ENCODE results near the gene GABRP. TPM values are rescaled to one million over a fixed set of nuclear protein-coding genes. Genes with fewer than 3 reads are reported as not detected.

The GABRP gene
- polyA plus RNA-seq, 1 of the 3 experiments (the other 2 are of a cell fraction), result 0.03 TPM

Other genes with a start within 250 kb of the GABRP start
- 6.0 and 8.1 TPM in 2 replicates for gene RANBP17, start 78.3 kb downstream of the GABRP start, polyA plus RNA-seq (2012; rRNA removed)

Measured in SK-N-SH (cell line).